DOHH2 (cell line): Measurements from ENCODE around the gene TUBB3.
A peak's percentile ranks its signal among the peaks of the same experiment; 100 is the strongest.

Source experiments
- H3F3A ChIP-seq: fragments of 200-600 bp; sonication (generic), shearing (Covaris generic); 2 replicates; pipeline ENCODE4 v1.6.0; 2016; ENCODE audit warnings: antibody characterized with exemption, mild to moderate bottlenecking; ENCODE audit not compliant: control insufficient read depth, insufficient read depth
- H3K27ac ChIP-seq: fragments of 200-600 bp; sonication (generic); 2 replicates; pipeline ENCODE4 v1.5.1; 2014; ENCODE audit warnings: low read depth, mild to moderate bottlenecking, low read length, moderate library complexity
- H3K27me3 ChIP-seq: fragments of 200-600 bp; sonication (generic); 2 replicates; pipeline ENCODE4 v1.6.1; 2014; ENCODE audit warnings: mild to moderate bottlenecking, low read length, mixed read lengths; ENCODE audit not compliant: control insufficient read depth
- H3K36me3 ChIP-seq: fragments of 200-600 bp; sonication (generic); 2 replicates; pipeline ENCODE4 v1.6.1; 2014; ENCODE audit warnings: mild to moderate bottlenecking, low read length, moderate library complexity, mixed read lengths; ENCODE audit not compliant: control insufficient read depth
- H3K4me1 ChIP-seq: fragments of 200-600 bp; sonication (generic); 2 replicates; pipeline ENCODE4 v1.6.1; 2014; ENCODE audit warnings: mild to moderate bottlenecking, low read length, mixed read lengths; ENCODE audit not compliant: control insufficient read depth
- H3K4me2 ChIP-seq: fragments of 200-600 bp; sonication (generic); 2 replicates; pipeline ENCODE4 v1.6.0; 2014; ENCODE audit warnings: mild to moderate bottlenecking, low read length, moderate library complexity
- H3K4me3 ChIP-seq: fragments of 200-600 bp; sonication (generic); 2 replicates; pipeline ENCODE4 v1.5.1; 2014; ENCODE audit warnings: mild to moderate bottlenecking, low read length, mixed read lengths
- H3K79me2 ChIP-seq: fragments of 200-600 bp; sonication (generic); 2 replicates; pipeline ENCODE4 v1.6.1; 2014; ENCODE audit warnings: mild to moderate bottlenecking, low read length, mixed read lengths; ENCODE audit not compliant: control insufficient read depth
- H3K9me2 ChIP-seq: fragments of 200-600 bp; sonication (generic); replicated peaks from 2 replicates; pipeline ENCODE4 v1.6.1; 2014; ENCODE audit warnings: mild to moderate bottlenecking, low read length, mixed read lengths; ENCODE audit not compliant: control insufficient read depth
- H3K9me3 ChIP-seq: fragments of 200-600 bp; sonication (generic); 2 replicates; pipeline ENCODE4 v1.6.1; 2014; ENCODE audit warnings: antibody characterized with exemption, low read length, mixed read lengths; ENCODE audit not compliant: control insufficient read depth, insufficient read depth
- H4K20me1 ChIP-seq: fragments of 200-600 bp; sonication (generic); 2 replicates; pipeline ENCODE4 v1.6.0; 2014; ENCODE audit warnings: low read depth, mild to moderate bottlenecking, antibody characterized with exemption, low read length, moderate library complexity; ENCODE audit not compliant: control insufficient read depth, insufficient read depth
- CTCF ChIP-seq: fragments of 200-600 bp; sonication (generic); IDR thresholded peaks from one replicate; pipeline ENCODE4 v1.5.1; 2014; ENCODE audit warnings: antibody characterized with exemption, mild to moderate bottlenecking, low read depth, low read length; ENCODE audit not compliant: poor library complexity, severe bottlenecking
- EZH2phosphoT487 ChIP-seq: fragments of 200-600 bp; sonication (generic); IDR thresholded peaks from 2 replicates; pipeline ENCODE4 v1.6.1; 2017; ENCODE audit warnings: borderline replicate concordance, mild to moderate bottlenecking, antibody characterized with exemption, low read length, moderate library complexity, mixed read lengths

TUBB3 gene

GRCh38 chr16:89922477-89922883, 662 bp upstream of the TUBB3 start:
- peaks cover 33% of the 10 kb centered on the region for H3K36me3 ChIP-seq
- peaks cover 6% of the 10 kb centered on the region for H4K20me1 ChIP-seq
- H3K27ac ChIP-seq: peak overlapping the region; percentile 86
- H3K27me3 ChIP-seq: no peaks in the 10 kb centered on the region
- peaks cover 19% of the 10 kb centered on the region for H3F3A ChIP-seq
- H3K79me2 ChIP-seq: peaks cover 53% of the 10 kb centered on the region
- TF ChIP-seq EZH2phosphoT487 (no peak), CTCF (no peak)
- peak overlapping the region; percentile 84 for H3K4me2 ChIP-seq
- peak overlapping the region; percentile 90 for H3K4me3 ChIP-seq
- H3K9me2 ChIP-seq: no peaks in the 10 kb centered on the region
- H3K4me1 ChIP-seq: peaks cover 63% of the 10 kb centered on the region
- no peaks in the 10 kb centered on the region for H3K9me3 ChIP-seq

GRCh38 chr16:89923640-89924296, 626 bp downstream of the TUBB3 start:
- Histone ChIP-seq H3K36me3 (peaks cover 46% of the 10 kb centered on the region), H3K27me3 (no peaks in the 10 kb centered on the region), H3K9me3 (no peaks in the 10 kb centered on the region), H3K9me2 (no peaks in the 10 kb centered on the region), H3F3A (peaks cover 20% of the 10 kb centered on the region), H3K79me2 (peaks cover 66% of the 10 kb centered on the region), H4K20me1 (peaks cover 14% of the 10 kb centered on the region), H3K27ac (peak overlapping the region; percentile 86), H3K4me2 (peak overlapping the region; percentile 84), H3K4me3 (peak overlapping the region; percentile 90), H3K4me1 (peaks cover 56% of the 10 kb centered on the region)
- TF ChIP-seq EZH2phosphoT487 (no peak), CTCF (no peak)

GRCh38 chr16:89924297-89924924, 1.3 kb downstream of the TUBB3 start:
- peaks cover 20% of the 10 kb centered on the region for H3F3A ChIP-seq
- H3K27me3 ChIP-seq: no peaks in the 10 kb centered on the region
- TF ChIP-seq EZH2phosphoT487: no peak
- peak; percentile 18 for TF ChIP-seq CTCF
- H3K9me3 ChIP-seq: no peaks in the 10 kb centered on the region
- peak overlapping the region; percentile 90 for H3K4me3 ChIP-seq
- H3K27ac ChIP-seq: peak overlapping the region; percentile 86
- peaks cover 14% of the 10 kb centered on the region for H4K20me1 ChIP-seq
- H3K4me1 ChIP-seq: peaks cover 49% of the 10 kb centered on the region
- H3K4me2 ChIP-seq: peak overlapping the region; percentile 84
- no peaks in the 10 kb centered on the region for H3K9me2 ChIP-seq
- H3K36me3 ChIP-seq: peaks cover 52% of the 10 kb centered on the region
- H3K79me2 ChIP-seq: peaks cover 73% of the 10 kb centered on the region
